K562 (cell line): Measurements from ENCODE around the gene WWOX.

Experiments used
- CBFA2T2 ChIP-seq: fragments of 450-650 bp; conservative IDR thresholded peaks from 2 replicates; pipeline ENCODE4 v1.6.1; 2017; ENCODE audit warnings: mild to moderate bottlenecking
- CHD2 ChIP-seq: IDR thresholded peaks from 2 replicates; pipeline ENCODE4 v1.6.1; 2011; ENCODE audit warnings: low read depth, low read length
- EZH2 ChIP-seq: IDR thresholded peaks from 2 replicates; pipeline ENCODE4 v1.6.1; 2012; ENCODE audit warnings: low read depth, mild to moderate bottlenecking, inconsistent platforms, low read length, borderline replicate concordance
- MYBL2 ChIP-seq, 2 experiments: fragments of 450-650 bp in 1 of 2; sonication (generic) in 1 of 2; formaldehyde crosslinking in 1 of 2; IDR thresholded peaks; 2 replicates each; pipeline versions ENCODE4 v1.6.1 to v1.8.1; 2017 to 2022; ENCODE audit warnings: borderline replicate concordance in 1 of 2, inconsistent platforms in 1 of 2, low read depth in 1 of 2, mild to moderate bottlenecking in 1 of 2, missing genetic modification reagents in 1 of 2, moderate library complexity in 1 of 2
- NR1H2 ChIP-seq: sonication (generic); formaldehyde crosslinking; IDR thresholded peaks from 2 replicates; pipeline ENCODE4 v1.4.0; 2020; ENCODE audit warnings: mild to moderate bottlenecking, missing genetic modification reagents
- POU5F1 ChIP-seq: fragments of 150-350 bp; IDR thresholded peaks from 2 replicates; pipeline ENCODE4 v1.6.1; 2014; ENCODE audit warnings: borderline replicate concordance, low read length, low read depth, mild to moderate bottlenecking; ENCODE audit not compliant: partially characterized antibody
- TBL1XR1 ChIP-seq, 2 experiments: IDR thresholded peaks; 2 replicates each; pipeline ENCODE4 v1.6.1; 2012; ENCODE audit warnings: improper control_type of control experiment in 2 of 2, low read length in 2 of 2, mild to moderate bottlenecking in 1 of 2
- ZBTB1 ChIP-seq: sonication (generic); formaldehyde crosslinking; IDR thresholded peaks from 2 replicates; pipeline ENCODE4 v1.8.1; 2023; ENCODE audit warnings: missing genetic modification reagents, low read depth, mild to moderate bottlenecking, borderline replicate concordance
- ZBTB40 ChIP-seq, 2 experiments: fragments of 450-650 bp in 1 of 2; sonication (generic) in 1 of 2; formaldehyde crosslinking in 1 of 2; IDR thresholded peaks; 2 replicates each; pipeline versions ENCODE4 v1.7.1 to v1.9.0; 2016 to 2022; ENCODE audit warnings: inconsistent platforms in 1 of 2, mild to moderate bottlenecking in 1 of 2, missing genetic modification reagents in 1 of 2
- ZNF512 ChIP-seq: IDR thresholded peaks from 2 replicates; pipeline ENCODE4 v1.6.1; 2016; ENCODE audit warnings: missing genetic modification characterization, missing compliant biosample characterization

- no peak for TF ChIP-seq ZNF512 (tag)
- no peak for TF ChIP-seq NR1H2 (CRISPR knock-in tag)
- TF ChIP-seq CHD2, result no peak
- no peak for TF ChIP-seq ZBTB1
- no peak for TF ChIP-seq POU5F1
- TF ChIP-seq ZBTB40 (IDR thresholded peaks at IDR 0.05), result no peak
- no peak for TF ChIP-seq ZBTB40 (CRISPR knock-in tag; IDR thresholded peaks at IDR 0.05)
- TF ChIP-seq TBL1XR1 (IDR thresholded peaks at IDR 0.05; ENCODE audit: low read length in 2 of 2), result no peak
- no peak for TF ChIP-seq CBFA2T2
- no peak for TF ChIP-seq MYBL2 (IDR thresholded peaks at IDR 0.05; ENCODE audit: low read depth)
- no peak for TF ChIP-seq MYBL2 (CRISPR knock-in tag; IDR thresholded peaks at IDR 0.05; ENCODE audit: borderline replicate concordance)
- TF ChIP-seq EZH2, result no peak
These were observed 721 bp upstream of the WWOX start for GRCh38 chr16:78098595-78099270.
